ENCODE results near the gene SLC6A6.
A peak's percentile ranks its signal among the peaks of the same experiment; 100 is the strongest.

SLC6A6 gene

GRCh38 chr3:14470461-14470860 lies 68.1 kb downstream of the SLC6A6 start:
- no peak for DNase-seq (ENCODE audit: low spot score)

- peak; percentile 48 for DNase-seq (ENCODE audit: low spot score)
These were observed 68.6 kb downstream of the SLC6A6 start for GRCh38 chr3:14471016-14471415.

GRCh38 chr3:14471690-14472089 lies 69.3 kb downstream of the SLC6A6 start:
- no peak for DNase-seq (ENCODE audit: low spot score)

- peak; percentile 98 for DNase-seq (ENCODE audit: low spot score)
These were observed 70.3 kb downstream of the SLC6A6 start for GRCh38 chr3:14472471-14473351.

- peak; percentile 53 for DNase-seq (ENCODE audit: low spot score)
These were observed 71.0 kb downstream of the SLC6A6 start for GRCh38 chr3:14473411-14473891.

- no peak for DNase-seq (ENCODE audit: low spot score)
These were observed 72.1 kb downstream of the SLC6A6 start for GRCh38 chr3:14474363-14475081.

- DNase-seq (ENCODE audit: low spot score), result no peak
These were observed 73.2 kb downstream of the SLC6A6 start for GRCh38 chr3:14475621-14476020.

GRCh38 chr3:14476583-14477265 lies 74.3 kb downstream of the SLC6A6 start:
- no peak for DNase-seq (ENCODE audit: low spot score)

GRCh38 chr3:14477311-14477935 lies 75.0 kb downstream of the SLC6A6 start:
- DNase-seq (ENCODE audit: low spot score), result no peak

- DNase-seq (ENCODE audit: low spot score), result no peak
These were observed 76.6 kb downstream of the SLC6A6 start for GRCh38 chr3:14478956-14479550.

GRCh38 chr3:14479591-14479990 lies 77.2 kb downstream of the SLC6A6 start:
- DNase-seq (ENCODE audit: low spot score), result no peak

- peak; percentile 56 for DNase-seq (ENCODE audit: low spot score)
These were observed 78.0 kb downstream of the SLC6A6 start for GRCh38 chr3:14480207-14481017.

GRCh38 chr3:14481018-14481645 lies 78.7 kb downstream of the SLC6A6 start:
- no peak for DNase-seq (ENCODE audit: low spot score)

GRCh38 chr3:14481646-14482036 lies 79.2 kb downstream of the SLC6A6 start:
- DNase-seq (ENCODE audit: low spot score), result no peak

- DNase-seq (ENCODE audit: low spot score), result no peak
These were observed 79.9 kb downstream of the SLC6A6 start for GRCh38 chr3:14482271-14482721.

GRCh38 chr3:14483286-14483685 lies 80.9 kb downstream of the SLC6A6 start:
- DNase-seq (ENCODE audit: low spot score), result no peak

- no peak for DNase-seq (ENCODE audit: low spot score)
These were observed 82.3 kb downstream of the SLC6A6 start for GRCh38 chr3:14484741-14485140.

- DNase-seq (ENCODE audit: low spot score), result no peak
These were observed 83.6 kb downstream of the SLC6A6 start for GRCh38 chr3:14485981-14486380.

GRCh38 chr3:14486460-14486859 lies 84.1 kb downstream of the SLC6A6 start:
- no peak for DNase-seq (ENCODE audit: low spot score)

GRCh38 chr3:14487086-14487485 lies 84.7 kb downstream of the SLC6A6 start:
- no peak for DNase-seq (ENCODE audit: low spot score)

Data from kidney tubule cell (primary cell).